Measurements from ENCODE around the gene KIF13A. TPM values are rescaled to one million over a fixed set of nuclear protein-coding genes. Genes with fewer than 3 reads are reported as not detected.
"Not testable (repeated sequence)": the region's sequence is repeated elsewhere in the genome, so short reads cannot be mapped to it uniquely, and the experiment has no call there.

Gene KIF13A
- total RNA-seq, 1 experiment from 2014 or later = 19.7 TPM

DNA sequence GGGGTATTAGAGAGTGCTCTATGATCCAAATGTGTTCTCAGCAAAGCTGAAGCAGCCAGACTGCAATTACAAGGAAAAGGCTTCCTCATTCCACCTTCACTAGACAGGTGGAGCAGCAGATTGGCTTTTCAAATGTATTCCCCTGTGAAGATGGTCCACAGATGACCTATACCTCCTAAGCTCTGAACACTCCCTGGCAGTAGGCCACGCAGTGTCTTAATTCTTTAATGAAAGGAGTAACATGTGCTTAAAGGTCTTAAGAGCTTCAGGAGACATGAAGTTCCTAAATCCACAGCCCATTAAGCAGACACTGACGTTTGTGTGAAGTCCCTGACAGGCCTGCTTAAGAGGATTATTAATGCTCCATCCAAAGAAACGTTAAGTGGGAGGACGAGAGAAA, 141.8 kb downstream of the KIF13A start:
- no peak for TF ChIP-seq CTCF (conservative IDR thresholded peaks at IDR 0.05; ENCODE audit: low read depth, low read length)
- no peak for TF ChIP-seq EZH2 (IDR thresholded peaks at IDR 0.05; ENCODE audit: borderline replicate concordance, low read depth, low read length, poor library complexity, severe bottlenecking)
- Histone ChIP-seq H3K27me3 (replicated peaks; ENCODE audit: insufficient read depth, low read depth, low read length, poor library complexity) (no peaks in the 10 kb centered on the region), H3K4me1 (ENCODE audit: insufficient read depth, low read length, poor library complexity, severe bottlenecking) (no peaks in the 10 kb centered on the region), H3K4me3 (ENCODE audit: low read depth, low read length, poor library complexity, severe bottlenecking) (no peak overlapping the region), H3K9me3 (ENCODE audit: low read depth, low read length, poor library complexity, severe bottlenecking) (no peaks in the 10 kb centered on the region), H3K27ac (ENCODE audit: low read depth, low read length, poor library complexity, severe bottlenecking) (no peak overlapping the region), H3K36me3 (ENCODE audit: insufficient read depth, low read length, poor library complexity, severe bottlenecking) (no peaks in the 10 kb centered on the region)
- BruUV-seq (replicated peaks) = no TSS peak
- ChIA-PET POLR2A (ENCODE audit: low non-redundant PET) (no interaction called here), CTCF (no interaction called here)
- DNase-seq (ENCODE audit: low spot score) = peak; percentile 9
- intact Hi-C loops (cut with micrococcal nuclease; ENCODE audit: unreplicated experiment) = no loop called here

DNA sequence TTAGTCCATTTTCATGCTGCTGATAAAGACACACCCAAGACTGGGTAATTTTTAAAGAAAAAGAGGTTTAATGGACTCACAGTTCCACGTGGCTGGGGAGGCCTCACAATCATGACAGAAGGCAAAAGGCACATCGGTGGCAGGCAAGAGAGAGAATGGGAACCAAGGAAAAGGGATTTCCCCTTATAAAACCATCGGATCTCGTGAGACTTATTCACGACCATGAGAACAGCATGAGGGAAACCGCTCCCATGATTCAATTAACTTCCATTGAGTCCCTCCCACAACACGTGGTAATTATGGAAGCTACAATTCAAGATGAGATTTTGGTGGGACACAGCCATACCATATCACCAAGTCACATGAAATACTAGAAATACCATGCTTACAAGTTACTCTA, 142.5 kb downstream of the KIF13A start:
- H3K27ac ChIP-seq (ENCODE audit: low read depth, low read length, poor library complexity, severe bottlenecking); H3K27me3 ChIP-seq (replicated peaks; ENCODE audit: insufficient read depth, low read depth, low read length, poor library complexity); BruUV-seq (replicated peaks); intact Hi-C loops (cut with micrococcal nuclease; ENCODE audit: unreplicated experiment); H3K36me3 ChIP-seq (ENCODE audit: insufficient read depth, low read length, poor library complexity, severe bottlenecking); DNase-seq (ENCODE audit: low spot score); H3K4me3 ChIP-seq (ENCODE audit: low read depth, low read length, poor library complexity, severe bottlenecking); POLR2A ChIA-PET (ENCODE audit: low non-redundant PET); CTCF ChIA-PET; H3K9me3 ChIP-seq (ENCODE audit: low read depth, low read length, poor library complexity, severe bottlenecking); H3K4me1 ChIP-seq (ENCODE audit: insufficient read depth, low read length, poor library complexity, severe bottlenecking): not testable (repeated sequence)

DNA sequence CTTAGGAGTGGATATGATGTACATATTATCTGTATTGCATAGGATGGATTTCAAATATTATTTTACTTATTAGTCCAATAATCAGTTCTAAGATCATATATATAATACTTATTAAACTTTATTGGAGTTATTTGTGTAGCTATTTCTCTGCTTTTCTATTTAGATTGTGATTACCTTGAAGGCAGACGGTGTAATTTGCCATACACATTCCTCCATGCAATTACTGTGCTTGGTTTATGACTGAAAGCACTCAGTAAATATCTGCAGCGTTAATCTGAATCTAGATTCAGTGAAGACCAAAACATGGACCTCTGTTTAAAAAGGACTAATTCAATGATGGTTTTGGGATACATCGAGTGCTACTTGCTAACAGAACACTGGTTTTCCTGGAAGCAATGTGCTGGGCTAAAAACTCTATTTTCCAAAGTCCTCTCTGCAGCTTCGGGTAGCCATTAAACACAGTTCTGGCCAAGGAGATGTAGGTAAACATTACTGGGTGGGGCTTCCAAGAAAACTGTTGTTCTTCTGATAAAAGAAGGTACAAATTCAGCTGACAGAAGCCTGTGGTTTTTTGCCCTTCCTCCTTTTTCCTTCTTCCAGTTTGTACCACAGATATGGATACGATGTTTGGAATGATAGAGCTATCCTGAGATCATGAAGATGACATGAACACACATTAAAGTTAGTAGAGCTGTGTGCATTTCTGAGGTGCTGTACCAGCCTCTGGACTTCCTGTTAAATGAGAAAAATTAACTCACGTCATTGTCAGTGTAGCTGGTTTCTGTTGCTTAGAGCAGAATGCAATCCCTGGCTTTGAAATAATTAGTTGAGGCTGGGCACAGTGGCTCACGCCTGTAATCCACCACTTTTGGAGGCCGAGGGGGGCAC, 144.3 kb downstream of the KIF13A start:
- Histone ChIP-seq H3K27ac (ENCODE audit: low read depth, low read length, poor library complexity, severe bottlenecking) (no peak overlapping the region), H3K4me1 (ENCODE audit: insufficient read depth, low read length, poor library complexity, severe bottlenecking) (no peaks in the 10 kb centered on the region), H3K4me3 (ENCODE audit: low read depth, low read length, poor library complexity, severe bottlenecking) (no peak overlapping the region), H3K9me3 (ENCODE audit: low read depth, low read length, poor library complexity, severe bottlenecking) (no peaks in the 10 kb centered on the region), H3K36me3 (ENCODE audit: insufficient read depth, low read length, poor library complexity, severe bottlenecking) (no peaks in the 10 kb centered on the region), H3K27me3 (replicated peaks; ENCODE audit: insufficient read depth, low read depth, low read length, poor library complexity) (no peaks in the 10 kb centered on the region)
- intact Hi-C loops (cut with micrococcal nuclease; ENCODE audit: unreplicated experiment) = no loop called here
- no peak for DNase-seq (ENCODE audit: low spot score)
- no TSS peak for BruUV-seq (replicated peaks)
- ChIA-PET POLR2A (ENCODE audit: low non-redundant PET) (no interaction called here), CTCF (no interaction called here)
- TF ChIP-seq CTCF (conservative IDR thresholded peaks at IDR 0.05; ENCODE audit: low read depth, low read length) (no peak), EZH2 (IDR thresholded peaks at IDR 0.05; ENCODE audit: borderline replicate concordance, low read depth, low read length, poor library complexity, severe bottlenecking) (no peak)

Data from A673 (cell line).